Cardiac muscle cell (in vitro differentiated cells and primary cell): ENCODE measurements around the gene ANKRD36C. TPM values are rescaled to one million over a fixed set of nuclear protein-coding genes. Genes with fewer than 3 reads are reported as not detected.
A peak's percentile ranks its signal among the peaks of the same experiment; 100 is the strongest.
"Not testable (repeated sequence)": the region's sequence is repeated elsewhere in the genome, so short reads cannot be mapped to it uniquely, and the experiment has no call there.

Experiments
- DNase-seq, 2 donors: peaks; one replicate each; pipeline versions ENCODE4 v3.0.0 to v3.0.0-alpha.2; 2010 to 2017; ENCODE audit warnings: low read depth in 1 of 2, low spot score in 1 of 2
- H3K27ac ChIP-seq: fragments of 200-600 bp; sonication (generic); 2 replicates; pipeline ENCODE4 v1.5.1; 2016
- H3K27me3 ChIP-seq: fragments of 200-600 bp; sonication (generic); 2 replicates; pipeline ENCODE4 v1.6.0; 2016; ENCODE audit warnings: control low read depth
- H3K36me3 ChIP-seq: fragments of 200-600 bp; sonication (generic); 2 replicates; pipeline ENCODE4 v1.5.1; 2016; ENCODE audit warnings: control low read depth
- H3K4me1 ChIP-seq: fragments of 200-600 bp; sonication (generic); 2 replicates; pipeline ENCODE4 v1.8.1; 2017; ENCODE audit warnings: low read depth, mild to moderate bottlenecking, mixed run types
- H3K4me3 ChIP-seq: fragments of 200-600 bp; sonication (generic); 2 replicates; pipeline ENCODE4 v1.5.1; 2016; ENCODE audit warnings: mild to moderate bottlenecking
- H3K9me3 ChIP-seq: fragments of 200-600 bp; sonication (generic); 2 replicates; pipeline ENCODE4 v1.5.1; 2017; ENCODE audit warnings: low read depth, mild to moderate bottlenecking, control low read depth
- polyA plus RNA-seq: library from polyadenylated mRNA; unstranded; fragments of >200 nt; fragmentation: Nextera tagmentation; extraction: Ambion mirVana; gene quantifications from 2 replicates; pipeline ENCODE4 v1.2.1, GENCODE V29; 2016
- total RNA-seq: library from RNA; depleted of rRNA; stranded (reverse); fragments of >200 nt; gene quantifications from 2 replicates; pipeline ENCODE4 v1.2.3, GENCODE V29; 2016
- TF ChIP-seq, protein P1 (sequence below): IDR thresholded peaks from 2 replicates; pipeline ENCODE4 v1.5.1; 2012; ENCODE audit warnings: low read depth, mild to moderate bottlenecking, low read length

ANKRD36C gene
- total and polyA plus RNA-seq, 2 experiments from 2014 or later = 35.6 to 43.9 TPM

DNA sequence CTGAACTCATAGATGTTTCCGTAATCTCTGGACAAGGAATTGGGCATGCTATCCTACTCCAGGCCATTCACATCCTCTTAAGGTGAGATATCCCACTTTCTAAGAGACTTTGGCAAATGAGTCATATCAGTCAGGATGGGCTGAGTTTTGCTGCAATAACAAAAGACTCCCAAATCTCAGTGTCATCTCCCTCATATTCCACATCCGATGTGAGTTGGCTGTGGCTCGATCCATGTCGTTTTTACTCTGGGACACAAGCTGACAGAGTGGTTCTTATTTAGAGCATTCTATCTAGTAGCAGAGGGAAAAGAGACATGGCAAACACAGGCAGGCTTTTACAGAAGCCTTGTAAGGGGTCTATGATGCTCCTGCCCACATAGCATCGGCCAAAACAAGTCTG, 14.6 kb upstream of the ANKRD36C start:
- H3K27ac ChIP-seq, H3K4me3 ChIP-seq, H3K27me3 ChIP-seq, DNase-seq, H3K4me1 ChIP-seq, H3K9me3 ChIP-seq, H3K36me3 ChIP-seq: not testable (repeated sequence)

DNA sequence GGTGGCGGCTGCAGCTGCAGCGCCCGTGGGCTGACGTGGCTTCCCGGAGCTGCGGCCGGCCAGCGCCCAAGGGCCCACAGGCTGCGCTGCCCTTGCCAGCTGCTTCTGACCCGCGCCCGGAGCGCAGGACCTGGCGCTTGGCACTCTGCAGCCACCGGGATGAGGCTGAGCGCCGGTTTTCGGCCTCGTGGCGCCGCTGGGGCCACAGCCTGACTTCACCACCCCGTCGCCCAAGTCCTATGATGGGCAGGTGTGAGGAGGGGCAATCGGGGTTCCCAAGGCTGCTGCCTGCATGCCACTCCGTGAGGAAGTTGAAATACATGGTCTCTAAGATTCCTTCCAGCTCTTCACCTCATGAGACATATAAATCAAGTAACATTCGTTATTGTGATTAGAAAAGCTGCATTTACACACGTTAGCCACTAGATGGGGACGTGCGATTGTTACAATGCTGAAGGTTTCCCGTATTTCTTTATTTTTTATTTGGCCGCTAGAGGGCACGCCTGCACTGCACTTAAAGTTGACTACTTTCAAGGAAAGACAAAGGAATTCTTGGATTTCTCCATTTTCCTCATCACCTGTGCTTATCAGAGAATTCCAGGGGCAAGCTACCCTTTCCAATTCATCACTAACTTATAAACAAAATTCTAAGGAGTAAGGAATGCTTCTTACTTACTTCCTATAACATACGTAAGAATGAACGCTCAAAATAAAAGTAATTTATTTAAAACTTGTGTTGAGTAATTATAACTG, 1.1 kb upstream of the ANKRD36C start:
- H3K27me3 ChIP-seq, H3K36me3 ChIP-seq, H3K4me1 ChIP-seq, H3K9me3 ChIP-seq: not testable (repeated sequence)
- Histone ChIP-seq H3K4me3 (peak overlapping the region; percentile 57), H3K27ac (peak overlapping the region; percentile 70)
- peak; percentile 33 to 54 for DNase-seq
- TF ChIP-seq, protein P1, sequence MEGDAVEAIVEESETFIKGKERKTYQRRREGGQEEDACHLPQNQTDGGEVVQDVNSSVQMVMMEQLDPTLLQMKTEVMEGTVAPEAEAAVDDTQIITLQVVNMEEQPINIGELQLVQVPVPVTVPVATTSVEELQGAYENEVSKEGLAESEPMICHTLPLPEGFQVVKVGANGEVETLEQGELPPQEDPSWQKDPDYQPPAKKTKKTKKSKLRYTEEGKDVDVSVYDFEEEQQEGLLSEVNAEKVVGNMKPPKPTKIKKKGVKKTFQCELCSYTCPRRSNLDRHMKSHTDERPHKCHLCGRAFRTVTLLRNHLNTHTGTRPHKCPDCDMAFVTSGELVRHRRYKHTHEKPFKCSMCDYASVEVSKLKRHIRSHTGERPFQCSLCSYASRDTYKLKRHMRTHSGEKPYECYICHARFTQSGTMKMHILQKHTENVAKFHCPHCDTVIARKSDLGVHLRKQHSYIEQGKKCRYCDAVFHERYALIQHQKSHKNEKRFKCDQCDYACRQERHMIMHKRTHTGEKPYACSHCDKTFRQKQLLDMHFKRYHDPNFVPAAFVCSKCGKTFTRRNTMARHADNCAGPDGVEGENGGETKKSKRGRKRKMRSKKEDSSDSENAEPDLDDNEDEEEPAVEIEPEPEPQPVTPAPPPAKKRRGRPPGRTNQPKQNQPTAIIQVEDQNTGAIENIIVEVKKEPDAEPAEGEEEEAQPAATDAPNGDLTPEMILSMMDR = peak; percentile 67

DNA sequence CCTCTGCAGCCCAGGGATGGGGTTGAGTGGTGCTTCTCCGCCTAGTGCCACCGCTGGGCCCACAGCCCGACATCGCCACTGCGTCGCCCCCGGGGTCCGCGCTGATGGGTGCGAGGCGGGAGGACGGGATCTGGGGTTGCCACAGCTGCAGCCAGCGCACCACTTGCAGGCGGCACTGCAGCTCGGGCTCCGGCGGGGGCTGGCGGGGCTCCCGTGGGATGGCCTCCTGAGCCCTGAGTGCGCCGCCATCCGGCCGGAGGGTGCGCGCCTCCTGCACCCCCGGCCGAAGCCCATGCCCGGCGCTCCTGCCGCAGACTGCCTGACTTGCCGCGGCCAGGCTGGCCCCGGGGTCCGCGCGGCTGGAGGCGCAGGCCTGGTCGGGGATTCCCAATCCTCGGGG, 478 bp upstream of the ANKRD36C start:
- H3K4me3 ChIP-seq = peak overlapping the region; percentile 57
- not testable (repeated sequence) for H3K36me3 ChIP-seq, H3K27me3 ChIP-seq, H3K9me3 ChIP-seq, DNase-seq, H3K27ac ChIP-seq, H3K4me1 ChIP-seq

DNA sequence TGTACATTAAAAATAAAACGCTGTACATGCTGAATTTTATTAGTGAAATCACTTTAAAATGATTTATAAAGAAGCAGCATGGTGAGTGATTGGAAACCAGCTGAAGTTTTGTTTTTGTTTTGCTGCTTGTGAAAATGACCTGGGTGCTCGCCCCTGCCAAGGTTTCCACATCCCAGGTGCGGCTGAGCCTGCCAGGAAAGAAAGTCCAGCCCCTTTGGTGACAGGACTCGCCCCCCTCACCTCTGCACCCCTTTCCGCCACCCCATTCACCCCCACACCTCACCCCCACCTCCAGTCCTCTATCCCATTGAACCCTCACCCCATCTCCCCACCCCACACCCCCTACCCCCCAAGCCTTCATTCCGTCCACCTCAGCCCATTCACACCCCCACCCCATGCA, 740 bp downstream of the ANKRD36C start:
- H3K27ac ChIP-seq, H3K9me3 ChIP-seq, DNase-seq, H3K36me3 ChIP-seq, H3K27me3 ChIP-seq, H3K4me1 ChIP-seq: not testable (repeated sequence)
- H3K4me3 ChIP-seq = peak overlapping the region; percentile 15

DNA sequence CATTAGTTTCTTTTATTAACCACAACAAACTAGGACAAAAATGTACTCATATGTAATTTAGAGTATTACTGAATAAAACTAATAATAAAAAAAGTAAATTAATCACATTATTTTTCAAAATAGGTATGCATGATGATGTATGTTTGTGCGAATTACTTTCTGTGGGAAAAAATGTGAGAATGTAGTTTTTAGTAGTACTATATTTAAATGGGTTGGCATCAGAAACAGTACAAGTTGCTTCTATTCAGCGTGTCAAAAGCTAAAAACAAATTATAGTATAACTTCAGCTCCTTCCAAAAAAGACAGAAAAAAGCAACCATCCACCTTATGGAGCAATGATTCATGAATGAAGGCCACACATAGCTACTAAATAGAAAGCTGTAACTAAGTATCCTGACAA, 40.0 kb downstream of the ANKRD36C start:
- DNase-seq, H3K4me1 ChIP-seq, H3K4me3 ChIP-seq, H3K27me3 ChIP-seq, H3K9me3 ChIP-seq, H3K27ac ChIP-seq, H3K36me3 ChIP-seq: not testable (repeated sequence)

DNA sequence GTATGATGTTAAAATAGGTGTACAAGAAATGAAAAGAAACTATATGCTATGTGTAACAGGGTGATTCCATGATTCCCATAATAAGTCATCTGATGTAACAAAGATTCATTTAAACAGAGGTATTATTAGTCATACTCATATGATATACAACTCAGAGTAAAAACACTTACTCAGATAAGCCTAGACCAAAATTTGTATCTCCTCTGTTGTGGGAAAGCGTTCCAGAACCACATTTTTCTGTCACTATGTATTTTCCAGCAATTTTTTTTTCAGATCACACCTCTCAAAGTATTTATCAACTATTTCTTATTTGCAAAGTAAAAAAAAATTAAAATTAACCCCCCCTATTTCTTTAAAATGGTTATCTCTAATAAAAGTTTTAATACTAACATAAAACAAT, 43.6 kb downstream of the ANKRD36C start:
- not testable (repeated sequence) for H3K9me3 ChIP-seq, H3K4me1 ChIP-seq, H3K4me3 ChIP-seq, H3K27ac ChIP-seq, H3K27me3 ChIP-seq, H3K36me3 ChIP-seq
- DNase-seq = peak in 1 of 2 donors; percentile 38

DNA sequence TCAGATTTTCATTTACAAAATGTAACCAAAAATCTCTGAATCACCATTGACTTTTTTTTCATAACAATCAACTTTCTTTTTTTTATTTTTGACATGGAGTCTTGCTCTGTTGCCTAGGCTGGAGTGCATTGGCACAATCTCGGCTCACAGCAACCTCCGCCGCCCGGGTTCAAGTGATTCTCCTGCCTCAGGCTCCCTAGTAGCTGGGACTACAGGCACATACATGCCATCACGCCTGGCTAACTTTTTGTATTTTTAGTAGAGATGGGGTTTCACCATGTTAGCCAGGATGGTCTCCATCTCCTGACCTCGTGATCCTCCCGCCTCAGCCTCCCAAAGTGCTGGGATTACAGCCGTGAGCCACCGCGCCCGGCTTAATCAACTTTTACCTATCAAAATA, 51.7 kb downstream of the ANKRD36C start:
- not testable (repeated sequence) for H3K4me3 ChIP-seq, H3K27ac ChIP-seq, H3K4me1 ChIP-seq, H3K9me3 ChIP-seq, H3K27me3 ChIP-seq, H3K36me3 ChIP-seq, DNase-seq

DNA sequence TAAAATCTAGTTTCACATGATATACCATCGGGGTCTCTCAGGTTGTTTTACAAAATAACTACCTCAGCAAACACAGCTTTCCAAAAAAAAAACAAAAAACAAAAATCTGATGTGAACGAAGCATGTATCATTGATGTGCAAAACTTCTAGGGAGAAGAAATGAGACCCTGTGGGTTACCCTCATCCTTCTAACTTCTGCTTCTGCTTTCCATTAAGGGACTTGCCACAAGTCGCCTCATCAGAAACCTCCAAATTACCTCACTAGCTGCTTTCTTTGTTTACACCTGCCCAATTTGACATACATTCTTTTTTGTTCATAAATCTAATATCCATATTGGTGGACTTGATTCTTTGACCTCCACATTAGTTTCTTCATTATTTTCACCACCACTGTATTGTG, 60.9 kb downstream of the ANKRD36C start:
- H3K27me3 ChIP-seq, H3K36me3 ChIP-seq, H3K9me3 ChIP-seq, H3K27ac ChIP-seq, H3K4me3 ChIP-seq, DNase-seq, H3K4me1 ChIP-seq: not testable (repeated sequence)

DNA sequence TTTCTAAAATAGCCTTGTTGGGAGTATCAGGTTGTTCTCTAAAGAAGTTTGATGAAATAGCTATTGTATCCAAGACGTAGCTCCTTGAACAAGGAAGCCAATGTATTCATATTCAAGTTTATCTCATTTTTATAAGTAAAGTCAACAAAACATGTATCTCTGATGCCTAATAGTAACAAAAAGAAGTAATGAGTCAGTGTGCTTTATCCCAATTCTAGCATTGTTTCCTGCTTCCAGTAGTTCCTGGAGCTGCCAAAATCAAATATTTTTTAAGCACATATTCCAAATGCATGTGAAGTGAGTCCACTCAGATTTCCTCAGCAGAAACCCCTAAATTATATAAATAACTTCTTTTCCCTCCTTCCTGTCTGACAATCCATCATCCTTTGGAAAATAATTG, 74.6 kb downstream of the ANKRD36C start:
- not testable (repeated sequence) for H3K27ac ChIP-seq, H3K36me3 ChIP-seq, H3K9me3 ChIP-seq, H3K4me1 ChIP-seq, H3K27me3 ChIP-seq, H3K4me3 ChIP-seq
- peak in 1 of 2 donors; percentile 24 for DNase-seq

DNA sequence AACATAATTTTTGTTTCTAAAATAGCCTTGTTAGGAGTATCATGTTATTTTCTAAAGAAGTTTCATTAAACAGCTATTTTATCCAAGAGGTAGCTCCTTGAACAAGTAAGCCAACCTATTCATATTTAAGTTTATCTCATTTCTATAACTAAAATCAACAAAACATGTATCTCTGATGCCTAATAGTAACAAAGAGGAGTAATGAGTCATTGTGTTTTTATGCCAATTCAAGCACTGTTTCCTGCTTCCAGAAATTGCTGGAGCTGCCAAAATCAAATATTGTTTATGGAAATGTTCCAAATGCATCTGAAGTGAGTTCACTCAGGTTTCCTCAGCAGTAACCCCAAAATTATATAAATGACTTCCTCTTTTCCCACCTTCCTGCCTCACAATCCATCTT, 76.5 kb downstream of the ANKRD36C start:
- H3K36me3 ChIP-seq, H3K9me3 ChIP-seq, H3K4me1 ChIP-seq, H3K27ac ChIP-seq, H3K4me3 ChIP-seq, DNase-seq, H3K27me3 ChIP-seq: not testable (repeated sequence)

DNA sequence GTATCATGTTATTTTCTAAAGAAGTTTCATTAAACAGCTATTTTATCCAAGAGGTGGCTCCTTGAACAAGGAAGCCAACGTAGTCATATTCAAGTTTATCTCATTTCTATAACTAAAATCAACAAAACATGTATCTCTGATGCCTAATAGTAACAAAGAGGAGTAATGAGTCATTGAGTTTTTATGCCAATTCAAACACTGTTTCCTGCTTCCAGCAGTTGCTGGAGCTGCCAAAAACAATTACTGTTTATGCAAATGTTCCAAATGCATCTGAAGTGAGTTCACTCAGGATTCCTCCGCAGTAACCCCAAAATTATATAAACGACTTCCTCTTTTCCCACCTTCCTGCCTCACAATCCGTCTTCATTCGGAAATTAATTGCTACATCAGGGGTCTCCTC, 80.2 kb downstream of the ANKRD36C start:
- H3K4me1 ChIP-seq, H3K27ac ChIP-seq, H3K27me3 ChIP-seq, H3K9me3 ChIP-seq, H3K4me3 ChIP-seq, H3K36me3 ChIP-seq: not testable (repeated sequence)
- peak in 1 of 2 donors; percentile 64 for DNase-seq

DNA sequence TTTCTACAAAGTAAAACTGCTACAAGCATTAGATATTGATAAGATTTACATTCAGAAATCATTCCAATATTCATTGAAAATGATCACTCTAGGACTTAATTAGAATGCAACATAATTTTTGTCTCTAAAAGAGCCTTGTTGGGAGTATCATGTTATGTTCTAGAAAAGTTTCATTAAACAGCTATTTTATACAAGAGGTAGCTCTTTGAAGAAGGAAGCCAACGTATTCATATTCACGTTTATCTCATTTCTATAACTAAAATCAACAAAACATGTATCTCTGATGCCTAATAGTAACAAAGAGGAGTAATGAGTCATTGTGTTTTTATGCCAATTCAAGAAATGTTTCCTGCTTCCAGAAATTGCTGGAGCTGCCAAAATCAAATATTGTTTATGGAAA, 97.2 kb downstream of the ANKRD36C start:
- not testable (repeated sequence) for H3K36me3 ChIP-seq, H3K9me3 ChIP-seq, H3K4me1 ChIP-seq, DNase-seq, H3K27me3 ChIP-seq, H3K27ac ChIP-seq, H3K4me3 ChIP-seq

DNA sequence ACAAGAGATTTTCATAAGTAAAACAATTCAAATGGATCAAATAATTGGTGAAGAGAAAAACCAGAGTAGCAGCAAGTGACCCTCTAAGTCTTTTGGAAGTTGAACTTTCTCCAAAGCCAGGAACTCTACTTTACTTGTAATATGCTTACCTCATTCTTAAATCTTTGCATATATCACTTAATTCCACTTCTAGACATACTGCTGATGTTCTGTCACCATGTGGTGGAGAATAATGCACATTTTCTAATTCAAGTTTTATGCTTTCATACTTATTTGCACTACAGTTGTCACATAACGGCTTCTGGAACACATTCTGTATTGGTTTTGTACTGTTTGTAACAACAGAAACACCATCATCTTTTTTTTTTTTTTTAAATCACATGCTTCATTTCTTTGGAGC, 123.7 kb downstream of the ANKRD36C start:
- not testable (repeated sequence) for H3K4me3 ChIP-seq, DNase-seq, H3K36me3 ChIP-seq, H3K27me3 ChIP-seq, H3K9me3 ChIP-seq, H3K4me1 ChIP-seq, H3K27ac ChIP-seq
